Activated effector memory CD4-positive, alpha-beta T cell treated with anti-CD3 and anti-CD28 coated beads, Interleukin-2, amount 50 U/mL, for 16 hours (primary cell): Measurements from ENCODE around the gene SMIM35.

Experiments
- DNase-seq: peaks from one replicate; pipeline ENCODE4 v3.0.0-alpha.2; 2020

The SMIM35 gene

DNA sequence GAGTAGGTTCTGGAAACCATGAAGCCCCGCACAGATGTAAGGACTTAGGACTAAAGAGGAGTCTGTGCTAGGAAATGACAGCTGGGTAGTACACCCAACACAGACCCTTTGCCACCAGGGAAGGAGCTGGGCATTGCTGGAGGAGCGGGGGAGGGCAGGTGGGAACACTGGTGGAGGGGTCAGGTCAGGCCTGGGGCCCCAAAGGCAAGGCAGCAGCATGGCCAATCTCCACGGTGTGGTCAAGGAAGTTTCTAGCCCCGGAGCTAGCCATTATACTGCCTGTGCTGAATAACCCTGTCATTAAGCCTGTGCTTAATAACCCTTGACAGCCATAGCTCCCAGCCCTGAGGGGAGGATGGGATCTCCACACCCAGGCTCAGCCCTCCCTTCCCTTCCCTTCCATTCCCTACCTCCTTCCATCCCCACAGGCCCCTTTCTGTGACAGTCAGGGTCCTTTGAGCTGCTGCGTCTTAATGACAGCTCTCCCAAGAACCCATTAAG, 7.8 kb downstream of the SMIM35 start:
- DNase-seq: no peak

DNA sequence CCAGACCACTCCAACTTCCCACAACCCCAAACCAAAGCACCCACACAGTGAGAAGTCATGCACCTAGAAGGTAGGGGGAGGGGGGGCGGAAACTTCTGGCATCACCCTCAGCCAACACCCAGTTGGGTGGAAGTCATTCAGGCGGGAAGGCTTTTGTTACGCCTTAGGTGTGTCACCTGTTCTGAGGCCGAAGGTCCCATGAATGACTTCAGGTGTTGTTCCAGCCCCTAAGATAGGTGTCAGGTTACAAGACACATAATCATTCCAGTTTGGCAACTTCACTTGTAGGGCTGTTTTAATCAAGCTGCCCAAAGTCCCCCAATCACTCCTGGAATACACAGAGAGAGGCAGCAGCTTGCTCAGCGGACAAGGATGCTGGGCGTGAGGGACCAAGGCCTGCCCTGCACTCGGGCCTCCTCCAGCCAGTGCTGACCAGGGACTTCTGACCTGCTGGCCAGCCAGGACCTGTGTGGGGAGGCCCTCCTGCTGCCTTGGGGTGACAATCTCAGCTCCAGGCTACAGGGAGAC, 9.9 kb downstream of the SMIM35 start, which contains the start of gene TMPRSS4:
TMPRSS4 (plus strand) TSS at position 325 of the 528 bp plus-strand sequence. CDS start 225 bp downstream, outside the sequence.
- DNase-seq: no peak

DNA sequence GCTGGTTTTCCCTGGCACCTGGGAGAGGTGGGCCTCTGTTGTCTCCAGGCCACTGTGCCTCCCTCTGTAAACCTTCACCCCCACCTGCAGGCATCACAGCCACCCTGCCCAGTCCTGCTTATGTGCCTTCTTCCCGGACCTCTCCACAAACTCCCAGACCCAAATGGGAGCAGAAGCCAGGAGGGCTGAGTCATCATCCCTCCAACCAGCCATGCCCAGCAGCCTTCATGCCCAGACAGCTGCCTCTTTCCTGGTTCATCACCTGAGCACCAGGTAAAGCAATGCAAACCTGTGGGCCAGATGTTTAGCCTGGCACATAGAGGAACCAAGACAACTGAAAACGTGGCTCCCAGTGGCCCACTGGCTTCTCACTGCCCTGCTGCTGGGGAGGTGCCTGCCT, 12.0 kb downstream of the SMIM35 start:
- DNase-seq: no peak

DNA sequence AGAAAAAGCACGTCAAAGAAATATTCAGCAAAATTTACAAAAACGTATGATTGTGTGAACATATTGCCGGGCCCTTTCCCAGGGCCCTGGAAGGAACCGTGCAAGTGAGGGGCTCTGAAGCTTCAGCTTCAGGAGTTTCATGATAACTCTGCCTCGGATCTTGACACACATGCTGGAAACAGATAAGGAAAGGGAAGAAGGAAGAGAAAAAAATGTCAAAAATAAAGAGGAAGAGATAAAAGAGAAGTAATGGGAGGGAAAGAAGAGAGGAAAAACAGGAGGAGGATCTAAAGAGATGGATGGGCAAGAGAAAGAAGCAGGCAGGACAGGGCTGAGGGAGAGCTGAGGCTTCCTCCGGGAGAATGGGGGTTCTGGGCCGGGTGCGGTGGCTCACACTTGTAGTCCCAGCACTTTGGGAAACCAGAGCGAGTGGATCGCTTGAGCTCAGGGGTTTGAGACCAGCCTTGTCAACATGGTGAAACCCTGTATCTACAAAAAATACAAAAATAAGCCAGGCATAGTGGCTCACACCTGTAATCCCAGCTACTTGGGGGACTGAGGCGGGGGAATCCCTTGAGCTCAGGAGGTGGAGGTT, 12.6 kb downstream of the SMIM35 start:
- DNase-seq: no peak

DNA sequence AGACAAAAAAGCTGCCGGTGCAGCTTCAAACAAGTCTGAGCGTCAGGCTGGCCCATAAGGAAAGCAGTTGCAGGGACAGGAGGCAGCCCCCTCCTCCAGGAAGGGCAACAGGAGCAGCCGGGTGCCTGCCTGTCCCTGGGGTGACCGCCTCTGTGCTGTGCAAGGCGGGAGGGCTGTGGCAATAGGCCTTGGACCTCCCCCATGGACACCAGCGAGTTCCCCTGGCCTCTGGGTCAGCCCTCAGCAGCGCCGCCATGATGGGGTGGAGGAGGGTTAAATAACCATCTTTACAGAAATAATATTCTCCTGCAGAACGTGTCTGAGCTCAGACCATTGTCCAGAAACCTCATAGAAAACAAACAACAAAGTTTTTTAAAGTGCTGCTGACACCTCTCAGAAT, 13.2 kb downstream of the SMIM35 start:
- no peak for DNase-seq

DNA sequence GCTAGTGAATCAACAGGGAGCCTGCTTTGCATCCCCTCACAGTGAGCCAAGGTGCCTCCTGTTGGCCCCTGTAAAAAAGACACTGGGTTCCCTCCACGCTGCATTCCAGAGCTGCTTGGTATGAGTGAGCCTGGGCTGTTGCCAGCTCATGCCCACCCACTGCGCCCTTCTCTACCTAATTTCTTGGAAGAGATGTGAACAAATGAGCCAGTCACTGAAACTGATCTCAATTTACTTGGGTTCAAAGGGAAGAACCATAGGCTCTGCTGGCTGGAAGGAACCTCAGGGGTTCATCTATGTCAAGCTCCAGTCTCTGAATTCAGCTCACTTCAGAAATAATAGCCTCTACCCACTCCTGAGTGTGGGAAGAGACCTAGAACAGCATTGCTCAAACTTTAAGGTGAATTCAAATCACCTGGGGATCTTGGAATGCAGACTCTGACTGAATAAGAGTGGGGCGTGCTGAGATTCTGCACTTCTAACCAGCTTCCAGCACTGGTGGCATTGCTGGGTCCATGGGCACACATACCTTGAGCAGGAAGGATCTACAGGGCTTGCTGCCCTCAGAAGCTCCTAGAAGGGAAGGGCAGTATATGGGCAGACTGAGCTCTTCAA, 15.2 kb downstream of the SMIM35 start:
- DNase-seq: no peak

DNA sequence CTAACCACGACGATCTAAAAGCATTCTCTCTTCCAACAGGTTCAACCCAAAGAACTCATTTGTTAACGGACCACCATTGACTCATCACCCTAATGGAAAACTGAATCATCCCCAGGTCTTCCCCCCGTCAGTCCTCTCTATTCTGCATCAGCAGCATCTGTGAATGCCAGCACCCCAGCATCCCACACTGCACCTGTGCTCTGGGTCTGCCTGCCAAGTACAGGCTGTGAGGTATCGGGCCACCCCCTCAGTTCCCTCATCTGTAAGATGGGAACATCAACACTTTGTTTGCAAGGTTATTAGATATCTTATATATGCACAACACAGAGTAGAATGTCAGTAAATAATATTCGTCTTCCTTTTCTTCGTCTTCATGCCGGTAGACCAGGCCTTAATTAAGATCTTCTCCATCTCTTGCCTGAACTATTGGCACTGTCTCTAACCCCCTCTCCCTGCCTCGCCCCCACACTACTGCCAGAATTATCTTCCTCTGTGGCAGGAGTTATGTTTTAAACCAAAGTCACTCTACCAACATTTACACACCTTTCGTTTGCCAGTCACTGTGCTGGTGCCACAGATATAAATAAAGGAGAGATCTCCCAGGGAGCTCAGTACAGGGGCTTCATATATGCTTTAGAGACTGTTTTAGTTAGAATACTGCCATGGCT, 17.7 kb downstream of the SMIM35 start:
- no peak for DNase-seq

DNA sequence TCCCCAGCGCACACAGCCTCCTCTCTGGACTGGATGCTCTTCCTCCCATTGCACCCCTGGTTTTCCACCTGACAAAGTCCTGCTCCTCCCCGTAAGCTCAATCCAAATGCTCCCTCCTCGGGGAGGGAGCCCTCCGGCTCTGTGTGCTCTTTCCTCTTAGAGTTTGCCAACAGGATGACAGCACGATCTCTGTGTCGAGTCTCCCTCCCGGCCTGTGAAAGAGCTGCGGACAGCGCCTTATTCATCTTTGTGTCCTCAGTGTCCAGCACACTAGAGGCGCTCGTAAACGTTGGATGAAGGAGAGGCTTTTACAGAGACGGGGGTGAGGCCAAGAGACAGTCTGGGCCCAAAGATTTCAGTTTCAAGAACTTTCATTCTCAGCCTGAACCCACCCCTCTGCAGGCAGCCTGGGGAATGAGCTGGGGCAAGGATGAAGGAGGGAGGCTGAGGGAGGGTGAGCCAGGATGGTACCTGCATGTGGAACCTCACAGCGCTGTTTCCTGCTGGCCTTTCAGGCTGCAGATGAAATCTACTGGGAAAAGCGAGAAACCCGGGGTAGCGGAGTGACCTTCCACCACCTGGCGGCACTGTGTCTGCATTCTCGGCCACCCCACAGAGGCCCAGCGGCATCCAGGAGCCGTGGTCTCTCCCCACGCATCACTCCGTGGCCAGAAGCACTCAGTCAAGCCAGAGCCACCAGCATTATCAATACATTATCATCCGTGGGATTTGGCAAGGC, 18.4 kb downstream of the SMIM35 start:
- DNase-seq: no peak

DNA sequence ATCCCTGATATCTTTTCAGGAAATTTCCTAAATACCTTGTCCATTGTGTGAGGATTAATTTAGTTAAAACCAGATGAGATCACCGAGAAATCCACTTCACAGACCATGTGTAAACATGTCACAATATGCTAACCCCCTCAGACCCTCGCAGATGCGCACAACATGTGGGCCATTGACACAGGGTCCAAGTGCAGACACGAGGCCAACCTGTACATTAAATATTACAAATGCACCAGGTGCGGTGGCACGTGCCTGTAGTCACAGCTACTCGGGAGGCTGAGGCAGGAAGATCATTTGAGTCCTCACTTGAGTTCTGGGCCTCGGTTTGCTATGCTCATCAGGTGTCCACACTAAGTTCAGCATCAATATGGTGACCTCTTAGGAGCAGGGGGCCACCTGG, 19.8 kb downstream of the SMIM35 start:
- no peak for DNase-seq

DNA sequence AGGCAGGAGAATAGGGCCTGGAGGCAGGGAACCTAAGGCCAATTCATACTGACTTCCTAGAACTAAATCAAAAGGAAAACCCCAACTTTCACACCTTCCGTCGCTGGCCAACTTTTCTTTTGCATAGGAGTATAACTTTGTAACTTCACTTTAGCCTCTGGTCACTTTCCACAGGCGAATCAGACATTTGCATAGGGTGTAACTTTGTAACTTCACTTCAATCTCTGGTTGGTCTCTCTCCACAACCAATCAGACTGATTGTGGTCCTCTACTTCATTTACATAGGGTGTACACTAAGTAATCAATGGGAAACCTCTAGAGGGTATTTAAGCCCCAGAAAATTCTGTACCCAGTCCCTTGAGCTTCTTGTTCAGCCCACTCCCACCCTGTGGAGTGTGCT, 21.4 kb downstream of the SMIM35 start:
- no peak for DNase-seq

DNA sequence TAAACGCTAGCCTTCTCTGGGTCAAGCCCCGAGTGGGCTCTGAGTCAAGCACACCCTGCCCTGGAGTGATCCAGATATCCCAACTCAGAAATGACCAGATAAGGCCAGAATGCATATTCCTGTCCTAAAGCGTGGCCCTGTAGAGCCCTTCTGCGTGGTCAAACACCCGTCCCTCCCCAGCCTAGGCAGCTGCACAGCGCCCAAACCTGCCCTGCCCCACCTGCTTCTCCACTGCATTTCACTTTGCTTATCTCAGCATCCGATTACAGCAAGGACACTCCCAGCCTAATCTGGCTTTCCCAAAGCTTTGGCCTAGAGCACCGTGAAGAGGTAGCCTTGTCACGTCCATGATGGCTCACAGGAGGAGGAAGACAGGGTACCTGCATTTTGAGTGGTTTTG, 21.8 kb downstream of the SMIM35 start:
- DNase-seq: peak; percentile 42

DNA sequence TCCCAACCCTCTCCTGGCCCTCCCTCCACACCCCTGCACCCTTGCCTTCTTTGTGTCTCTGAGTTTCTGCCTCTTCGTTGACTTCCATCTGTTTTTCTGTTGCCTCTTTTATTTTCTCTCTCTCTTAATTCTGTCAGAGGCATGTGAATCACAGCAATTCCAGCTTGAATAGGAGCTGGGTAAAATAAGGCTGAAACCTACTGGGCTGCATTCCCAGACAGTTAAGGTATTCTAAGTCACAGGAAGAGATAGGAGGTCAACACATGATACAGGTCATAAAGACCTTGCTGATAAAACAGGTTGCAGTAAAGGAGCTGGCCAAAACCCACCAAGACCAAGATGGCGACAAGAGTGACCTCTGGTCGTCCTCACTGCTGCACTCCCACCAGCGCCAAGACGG, 24.1 kb downstream of the SMIM35 start:
- DNase-seq: peak; percentile 19

DNA sequence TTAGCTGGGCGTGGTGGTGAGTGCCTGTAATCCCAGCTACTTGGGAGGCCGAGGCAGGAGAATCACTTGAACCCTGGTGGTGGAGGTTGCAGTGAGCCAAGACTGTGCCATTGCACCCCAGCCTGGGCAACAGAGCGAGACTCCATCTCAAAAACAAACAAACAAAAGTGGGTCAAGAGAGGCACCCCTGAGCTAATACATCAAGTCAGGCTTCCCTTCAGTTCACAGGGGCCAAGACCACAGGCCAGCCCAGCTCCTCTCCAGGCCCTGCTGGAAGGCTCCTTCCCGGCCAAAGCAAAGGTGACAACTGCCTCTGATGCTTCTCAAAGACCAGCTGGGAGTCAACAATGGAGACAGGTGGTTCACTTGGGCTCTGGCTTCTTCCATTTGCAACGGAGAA, 24.6 kb downstream of the SMIM35 start:
- peak; percentile 46 for DNase-seq

DNA sequence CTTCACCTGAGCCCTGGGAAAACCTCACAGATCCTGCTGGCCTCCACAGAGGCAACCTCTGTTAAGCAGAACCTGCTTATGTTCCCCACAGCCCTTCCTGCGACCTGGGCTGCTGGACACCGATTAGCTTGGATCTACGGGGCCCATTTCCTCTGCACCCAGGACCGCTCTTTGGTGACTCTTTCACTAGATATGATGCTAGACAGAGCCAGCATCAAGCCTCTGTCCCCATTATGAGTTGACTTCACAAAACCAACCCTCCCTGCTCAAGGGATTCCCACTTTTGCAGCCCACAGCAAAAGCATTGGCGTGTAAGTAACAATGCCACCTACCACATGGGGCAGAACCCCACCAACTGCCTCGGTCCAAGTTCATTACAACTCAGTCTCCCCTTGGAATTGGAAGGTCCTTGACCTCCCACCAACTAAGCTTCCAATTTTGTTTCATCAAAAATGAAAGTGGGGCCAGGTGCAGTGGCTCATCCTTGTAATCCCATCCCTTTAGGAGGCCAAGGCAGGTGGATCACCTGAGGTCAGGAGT, 25.1 kb downstream of the SMIM35 start:
- peak; percentile 12 for DNase-seq

DNA sequence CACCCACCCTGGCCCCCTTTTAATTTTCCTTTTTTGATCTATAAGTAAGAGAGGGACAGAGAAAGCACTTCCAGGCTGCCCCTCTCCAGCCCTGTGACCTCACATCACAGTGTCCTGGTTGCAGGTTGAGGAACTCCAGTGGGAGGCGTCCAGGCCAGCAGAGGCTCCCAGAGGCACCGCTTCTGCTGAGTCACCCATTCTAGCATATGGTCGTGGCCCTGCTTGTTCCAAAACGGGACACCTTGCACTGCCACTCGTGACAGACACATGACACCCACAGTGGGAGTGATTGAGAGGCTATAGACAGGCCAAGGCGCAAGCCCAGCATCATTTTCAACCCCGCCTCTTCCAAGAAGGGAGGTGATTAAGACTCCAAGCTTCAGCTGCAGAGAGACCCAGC, 25.9 kb downstream of the SMIM35 start:
- DNase-seq: peak; percentile 52

DNA sequence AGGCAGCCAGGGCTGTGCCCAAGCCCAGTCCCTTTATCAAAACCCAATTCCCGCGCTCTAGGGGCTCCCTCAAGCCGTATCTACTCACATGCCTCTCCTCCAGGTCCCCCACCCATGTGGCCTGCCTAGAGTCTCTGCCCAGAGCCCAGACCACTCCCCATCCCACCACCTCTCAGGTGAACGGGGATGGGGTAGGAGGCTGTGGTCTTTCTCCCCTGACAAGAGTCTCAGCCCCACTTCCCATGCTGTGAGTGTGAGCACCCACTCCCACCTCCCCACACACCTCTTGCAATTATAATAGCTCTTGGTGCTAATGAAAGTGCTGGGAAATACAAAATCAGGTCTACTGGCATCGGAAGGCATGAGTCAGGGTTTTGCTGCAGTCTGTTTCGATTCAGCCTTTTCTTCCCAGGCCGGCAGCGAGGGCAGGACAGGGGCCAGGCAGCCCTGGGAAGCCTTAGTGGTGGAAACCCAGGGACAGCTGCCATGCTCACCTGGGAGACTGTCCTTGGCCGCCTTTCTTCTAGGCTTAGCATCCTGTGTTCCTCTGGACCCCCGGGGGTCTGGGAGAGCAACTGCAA, 26.6 kb downstream of the SMIM35 start:
- peak; percentile 27 for DNase-seq

DNA sequence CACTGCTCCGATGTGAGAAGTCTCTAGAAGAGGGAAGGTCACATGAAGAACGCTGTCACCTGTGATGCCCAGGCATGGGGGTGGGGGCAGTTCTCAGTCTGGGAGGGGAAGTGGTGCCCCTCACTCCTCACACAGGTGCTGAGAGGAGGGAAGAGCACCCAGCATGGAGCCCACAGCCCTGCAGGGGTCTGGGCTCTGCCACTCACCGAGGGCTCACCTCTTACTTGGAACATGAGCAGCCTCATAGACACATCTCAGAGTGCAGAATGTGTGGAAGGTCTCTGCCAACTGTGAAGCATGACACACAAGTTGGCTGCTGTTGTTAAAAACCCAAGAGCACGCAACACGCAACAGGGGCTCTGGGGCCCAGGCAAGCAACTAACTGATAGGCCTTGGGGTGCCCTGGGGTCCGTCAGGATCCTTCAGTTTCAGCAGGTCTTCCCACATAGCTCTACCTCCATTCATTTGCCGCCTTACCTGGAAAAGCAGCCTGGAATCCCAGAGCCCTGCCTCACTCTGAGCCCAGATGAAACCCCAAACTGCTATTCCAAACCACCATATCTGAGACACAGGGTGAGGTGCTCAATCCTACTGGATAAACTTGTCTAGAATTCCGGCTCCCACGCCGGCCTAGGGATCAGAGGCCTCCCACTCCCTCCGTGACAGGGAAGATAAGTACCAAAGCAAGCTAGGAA, 27.4 kb downstream of the SMIM35 start:
- peak; percentile 59 for DNase-seq

DNA sequence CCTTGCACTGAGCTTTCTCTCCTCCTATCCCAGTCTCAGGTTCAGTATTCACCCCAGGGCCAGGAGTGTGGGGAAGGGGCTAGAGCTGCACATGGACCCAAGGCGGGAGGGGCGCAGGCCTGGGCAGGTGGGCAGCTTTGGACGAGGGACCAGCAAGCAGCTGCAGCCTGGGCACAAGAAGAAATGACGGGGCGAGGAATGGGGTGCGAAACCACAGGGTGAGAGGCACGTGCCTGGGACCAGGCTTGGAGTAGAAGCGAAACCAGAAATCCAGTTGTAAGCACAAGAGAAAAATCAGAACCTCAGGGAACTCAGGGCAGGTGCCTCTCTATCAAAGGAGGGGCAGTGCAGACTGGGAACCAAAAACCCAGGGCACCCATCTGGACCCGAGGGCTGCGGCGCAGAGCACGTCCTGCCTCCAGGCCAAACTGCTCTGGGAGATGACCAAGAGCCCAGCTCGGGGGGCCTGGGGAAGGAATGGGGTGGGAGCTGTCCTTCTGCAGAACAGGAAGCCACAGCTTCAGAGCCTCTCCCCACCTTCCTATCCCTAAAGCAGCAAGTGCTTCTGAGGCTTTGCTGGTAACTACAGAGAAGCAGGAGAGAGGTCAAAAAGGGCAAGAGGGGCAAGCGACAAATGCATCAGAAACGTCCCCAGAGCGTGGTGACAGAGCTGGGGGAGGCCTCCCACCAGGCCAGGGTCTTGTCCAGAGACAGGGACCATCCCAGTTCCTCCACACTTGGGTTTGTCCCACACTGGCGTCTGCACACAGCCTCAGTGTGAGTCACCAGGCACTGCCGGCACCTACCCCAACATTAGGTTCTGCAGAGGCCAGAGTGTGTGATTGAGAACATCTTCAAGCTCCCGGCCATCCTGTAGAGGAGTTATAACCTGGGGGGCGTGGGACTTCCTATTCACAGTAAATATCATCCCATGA, 28.2 kb downstream of the SMIM35 start:
- peak; percentile 54 for DNase-seq

DNA sequence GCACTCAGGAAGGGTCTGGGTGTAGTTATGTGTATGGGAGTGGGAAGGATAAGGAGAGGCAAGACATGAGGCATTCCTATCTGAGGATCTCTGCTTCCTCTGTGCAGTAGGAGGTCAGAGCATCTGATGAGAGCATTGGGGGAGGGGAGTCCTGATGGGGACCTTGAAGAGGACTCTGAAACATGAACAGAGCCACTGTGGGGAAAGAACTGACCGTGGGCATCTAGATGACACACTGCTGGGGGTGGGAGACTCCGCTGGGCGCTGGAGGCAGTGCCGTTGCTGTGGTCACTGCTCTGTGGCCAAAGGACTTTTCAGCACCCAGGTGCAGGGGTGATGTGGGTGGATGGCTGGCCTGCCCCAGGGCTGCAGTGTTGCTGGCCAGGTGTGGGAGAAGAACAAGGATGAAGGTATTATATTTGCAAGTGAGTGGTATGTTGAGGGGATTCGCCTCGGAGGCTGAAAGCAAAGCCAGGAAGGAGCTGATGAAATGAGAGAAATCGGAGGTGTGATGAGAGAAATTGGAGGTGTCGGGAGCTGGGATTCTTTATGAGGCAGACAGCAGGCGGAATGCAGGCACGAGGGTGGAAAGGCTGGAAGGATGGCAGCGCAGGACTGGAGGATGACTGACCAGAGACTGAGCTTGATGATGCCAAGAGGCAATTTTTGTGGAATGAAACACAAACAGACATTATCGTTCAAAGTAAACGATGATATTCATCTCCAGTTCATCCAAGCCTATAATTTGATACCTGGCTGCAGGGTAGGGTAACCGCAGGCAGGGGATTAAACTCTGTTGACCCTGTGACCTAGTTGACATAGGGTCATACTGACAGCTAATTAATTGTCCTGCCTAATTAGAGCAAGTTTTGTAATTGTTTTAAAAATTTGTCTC, 29.3 kb downstream of the SMIM35 start:
- peak; percentile 39 for DNase-seq

DNA sequence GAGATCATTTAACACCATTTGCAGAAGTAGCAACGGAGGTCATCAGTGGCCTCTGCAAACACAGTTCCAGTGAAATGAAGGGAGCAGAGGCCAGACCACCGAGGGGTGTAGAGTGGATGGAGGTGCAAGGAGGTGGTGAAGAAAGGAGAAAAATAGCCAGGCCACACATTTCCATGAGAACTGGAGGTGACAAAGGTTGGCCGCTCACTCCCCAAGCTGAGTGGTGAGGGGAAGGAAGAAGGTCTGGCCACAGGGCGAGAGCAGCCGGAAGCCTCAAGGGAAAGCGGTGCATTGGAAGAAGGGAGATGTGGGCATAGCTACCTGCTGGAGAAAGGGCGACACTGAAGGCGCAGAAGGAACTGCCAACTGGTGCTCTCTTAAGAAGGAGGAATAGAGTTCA, 30.0 kb downstream of the SMIM35 start:
- DNase-seq: peak; percentile 50
